Endodermal cell (in vitro differentiated cells): ENCODE results near the gene WASF2. TPM values are rescaled to one million over a fixed set of nuclear protein-coding genes. Genes with fewer than 3 reads are reported as not detected.

Experiments used
- DNase-seq: peaks from one replicate; pipeline ENCODE4 v3.0.0-alpha.2; 2017
- H3K27ac ChIP-seq: 2 replicates; pipeline ENCODE4 v1.5.1; 2013; ENCODE audit warnings: mild to moderate bottlenecking, low read depth, low read length, moderate library complexity
- H3K27me3 ChIP-seq: 2 replicates; pipeline ENCODE4 v1.6.1; 2013; ENCODE audit warnings: mild to moderate bottlenecking, low read length, moderate library complexity; ENCODE audit not compliant: insufficient read depth, control insufficient read depth, poor library complexity, severe bottlenecking
- H3K36me3 ChIP-seq: 2 replicates; pipeline ENCODE4 v1.7.0; 2013; ENCODE audit warnings: mild to moderate bottlenecking, low read length, moderate library complexity; ENCODE audit not compliant: control insufficient read depth, insufficient read depth
- H3K4me1 ChIP-seq: one replicate; pipeline ENCODE4 v1.7.0; 2013; ENCODE audit warnings: low read length; ENCODE audit not compliant: control insufficient read depth, insufficient read depth
- H3K4me3 ChIP-seq: 2 replicates; pipeline ENCODE4 v1.5.1; 2013; ENCODE audit warnings: mild to moderate bottlenecking, low read length, moderate library complexity
- H3K9ac ChIP-seq: 2 replicates; pipeline ENCODE4 v1.6.1; 2013; ENCODE audit warnings: mild to moderate bottlenecking, low read length, moderate library complexity; ENCODE audit not compliant: poor library complexity, severe bottlenecking; ENCODE audit errors: extremely low read depth
- H3K9me3 ChIP-seq: 2 replicates; pipeline ENCODE4 v1.6.1; 2013; ENCODE audit warnings: mild to moderate bottlenecking, low read length, moderate library complexity; ENCODE audit not compliant: control insufficient read depth
- H3K27ac Mint-ChIP-seq: 2 replicates; pipeline ENCODE4 v1.8.0; 2020; ENCODE audit warnings: mixed read lengths
- H3K27me3 Mint-ChIP-seq: 2 replicates; pipeline ENCODE4 v1.8.0; 2021; ENCODE audit warnings: mild to moderate bottlenecking, mixed read lengths; ENCODE audit not compliant: insufficient read depth
- H3K36me3 Mint-ChIP-seq: 2 replicates; pipeline ENCODE4 v1.8.0; 2020; ENCODE audit warnings: low read depth, mixed read lengths
- H3K4me1 Mint-ChIP-seq: 2 replicates; pipeline ENCODE4 v1.8.0; 2020; ENCODE audit warnings: mixed read lengths
- H3K4me3 Mint-ChIP-seq: 2 replicates; pipeline ENCODE4 v1.8.0; 2020; ENCODE audit warnings: mild to moderate bottlenecking, moderate library complexity, mixed read lengths
- H3K9me3 Mint-ChIP-seq: 2 replicates; pipeline ENCODE4 v1.8.0; 2020; ENCODE audit warnings: mild to moderate bottlenecking, mixed read lengths
- WGBS, 2 experiments: methylation state at CpG; one replicate each; pipeline versions ENCODE4 v1.1.5 to v1.1.7; 2013; ENCODE audit warnings: missing lambda C conversion rate in 2 of 2, mixed read lengths in 1 of 2; ENCODE audit not compliant: insufficient coverage in 1 of 2, insufficient read length in 1 of 2; 5-methylcytosine and 5-hydroxymethylcytosine counted together
- total RNA-seq, 2 donors: library from RNA; stranded (reverse); fragmentation: NEBNext Ultra II Directional in 1 of 2; extraction: Animal tissue kit (Norgen Biotek cat#: 25700) in 1 of 2; gene quantifications; 2 replicates in 1 of 2; 3 replicates in 1 of 2; pipeline ENCODE4 v1.2.1, GENCODE V29; 2021
- TF ChIP-seq, protein P1 (sequence below): fragments of 200-600 bp; sonication (generic); conservative IDR thresholded peaks from 2 replicates; pipeline ENCODE4 v1.5.0; 2021; ENCODE audit warnings: antibody characterized with exemption, mild to moderate bottlenecking

WASF2 gene
- total RNA-seq, 2 donors from 2014 or later, result 90.0 to 98.8 TPM

- no peak overlapping the region for H3K4me3 ChIP-seq
- TF ChIP-seq, protein P1, sequence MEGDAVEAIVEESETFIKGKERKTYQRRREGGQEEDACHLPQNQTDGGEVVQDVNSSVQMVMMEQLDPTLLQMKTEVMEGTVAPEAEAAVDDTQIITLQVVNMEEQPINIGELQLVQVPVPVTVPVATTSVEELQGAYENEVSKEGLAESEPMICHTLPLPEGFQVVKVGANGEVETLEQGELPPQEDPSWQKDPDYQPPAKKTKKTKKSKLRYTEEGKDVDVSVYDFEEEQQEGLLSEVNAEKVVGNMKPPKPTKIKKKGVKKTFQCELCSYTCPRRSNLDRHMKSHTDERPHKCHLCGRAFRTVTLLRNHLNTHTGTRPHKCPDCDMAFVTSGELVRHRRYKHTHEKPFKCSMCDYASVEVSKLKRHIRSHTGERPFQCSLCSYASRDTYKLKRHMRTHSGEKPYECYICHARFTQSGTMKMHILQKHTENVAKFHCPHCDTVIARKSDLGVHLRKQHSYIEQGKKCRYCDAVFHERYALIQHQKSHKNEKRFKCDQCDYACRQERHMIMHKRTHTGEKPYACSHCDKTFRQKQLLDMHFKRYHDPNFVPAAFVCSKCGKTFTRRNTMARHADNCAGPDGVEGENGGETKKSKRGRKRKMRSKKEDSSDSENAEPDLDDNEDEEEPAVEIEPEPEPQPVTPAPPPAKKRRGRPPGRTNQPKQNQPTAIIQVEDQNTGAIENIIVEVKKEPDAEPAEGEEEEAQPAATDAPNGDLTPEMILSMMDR, result no peak
- Mint-ChIP-seq H3K27ac (no peak overlapping the region), H3K9me3 (no peaks in the 10 kb centered on the region), H3K27me3 (no peaks in the 10 kb centered on the region), H3K4me3 (no peak overlapping the region), H3K4me1 (peaks cover 19% of the 10 kb centered on the region), H3K36me3 (no peaks in the 10 kb centered on the region)
- WGBS, 2 experiments, result 74 to 89% methylated on average over 8 to 9 of the region's 9 CpGs
- no peak for DNase-seq
- no peaks in the 10 kb centered on the region for H3K4me1 ChIP-seq
- peak overlapping the region; percentile 66 for H3K27ac ChIP-seq
- H3K9me3 ChIP-seq, result no peaks in the 10 kb centered on the region
- no peak overlapping the region for H3K9ac ChIP-seq
- H3K36me3 ChIP-seq, result no peaks in the 10 kb centered on the region
- H3K27me3 ChIP-seq, result no peaks in the 10 kb centered on the region
Observed at GRCh38 chr1:27491748-27492700, 2.1 kb upstream of the WASF2 start.

- no peak for DNase-seq
- peak overlapping the region; percentile 93 for H3K4me3 ChIP-seq
- H3K4me1 ChIP-seq, result no peaks in the 10 kb centered on the region
- peaks cover 5% of the 10 kb centered on the region for H3K36me3 ChIP-seq
- no peaks in the 10 kb centered on the region for H3K9me3 ChIP-seq
- Mint-ChIP-seq H3K36me3 (peaks cover 3% of the 10 kb centered on the region), H3K4me3 (peak overlapping the region; percentile 89), H3K4me1 (peaks cover 12% of the 10 kb centered on the region), H3K27me3 (no peaks in the 10 kb centered on the region), H3K9me3 (no peaks in the 10 kb centered on the region), H3K27ac (peak overlapping the region; percentile 93)
- H3K9ac ChIP-seq, result peak overlapping the region; percentile 89
- peak overlapping the region; percentile 73 for H3K27ac ChIP-seq
- no peaks in the 10 kb centered on the region for H3K27me3 ChIP-seq
- TF ChIP-seq, protein P1, result no peak
- 1 to 3% methylated on average over 15 to 26 of the region's 26 CpGs for WGBS, 2 experiments
Observed at GRCh38 chr1:27489501-27489972, 430 bp downstream of the WASF2 start.

DNA sequence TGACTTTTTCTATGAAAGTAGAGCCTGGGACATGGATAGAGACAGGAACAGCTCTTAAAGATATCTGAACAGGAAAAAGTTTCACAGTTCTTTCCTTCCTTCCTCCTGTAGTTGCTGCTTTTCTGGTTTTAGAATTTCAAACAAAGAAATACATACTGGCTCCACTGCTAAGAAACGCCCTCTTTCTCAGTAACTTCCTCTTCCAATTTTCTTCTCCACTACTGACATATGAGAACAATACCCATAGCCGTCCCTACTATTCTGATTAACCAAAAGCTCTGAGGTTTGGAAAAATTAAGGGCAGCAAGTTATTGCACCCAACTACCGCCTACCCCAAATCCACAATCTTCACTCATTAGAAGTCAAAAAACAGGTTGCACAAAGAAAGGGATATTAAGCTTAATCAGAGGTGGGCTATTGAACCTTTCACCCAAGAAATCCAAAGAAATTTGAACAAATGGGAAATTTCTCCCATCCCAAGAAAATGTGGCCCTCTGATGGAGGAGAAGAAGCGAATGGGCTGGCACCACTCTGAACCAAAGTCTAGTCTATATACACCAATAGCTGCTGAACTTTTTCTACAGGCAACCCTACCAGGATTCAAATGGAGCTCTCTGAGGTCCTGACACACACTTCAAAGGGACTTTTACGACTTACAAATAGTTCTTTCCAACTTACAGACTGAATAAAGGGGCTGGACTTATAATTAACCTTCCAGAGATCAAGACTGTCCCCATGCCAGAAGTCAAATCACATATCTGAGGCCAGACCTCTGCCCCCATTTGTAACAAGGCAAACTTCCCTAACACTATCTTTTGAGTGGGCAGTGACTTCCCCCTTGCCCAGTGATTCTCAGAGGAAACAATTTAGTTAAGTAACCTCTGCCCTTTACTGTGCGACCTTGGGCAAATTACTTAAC is 1.7 kb downstream of the WASF2 start:
- DNase-seq, result no peak
- no peaks in the 10 kb centered on the region for H3K27me3 Mint-ChIP-seq
- TF ChIP-seq, protein P1, result no peak
- Histone ChIP-seq H3K4me1 (no peaks in the 10 kb centered on the region), H3K27ac (peak overlapping the region; percentile 31), H3K9ac (no peak overlapping the region), H3K36me3 (peaks cover 13% of the 10 kb centered on the region), H3K9me3 (no peaks in the 10 kb centered on the region), H3K27me3 (no peaks in the 10 kb centered on the region), H3K4me3 (peak overlapping the region; percentile 93)
- no peaks in the 10 kb centered on the region for H3K9me3 Mint-ChIP-seq
- WGBS, 2 experiments, result 36 to 52% methylated on average over 3 to 6 of the region's 6 CpGs
- peaks cover 7% of the 10 kb centered on the region for H3K36me3 Mint-ChIP-seq
- peaks cover 12% of the 10 kb centered on the region for H3K4me1 Mint-ChIP-seq
- H3K4me3 Mint-ChIP-seq, result peak overlapping the region; percentile 89
- H3K27ac Mint-ChIP-seq, result peak overlapping the region; percentile 35
